Measurements from ENCODE around the gene NABP2. TPM values are rescaled to one million over a fixed set of nuclear protein-coding genes. Genes with fewer than 3 reads are reported as not detected.
A peak's percentile ranks its signal among the peaks of the same experiment; 100 is the strongest.

The NABP2 gene
- total RNA-seq, 1 donor from 2014 or later, result 75.7 TPM

GRCh38 chr12:56256326-56256960 is 32.3 kb downstream of the NABP2 start:
- peaks cover 25% of the 10 kb centered on the region for H3K4me1 Mint-ChIP-seq
- H3K9me3 Mint-ChIP-seq, result no peaks in the 10 kb centered on the region
- H3K27me3 Mint-ChIP-seq (ENCODE audit: low read depth), result no peaks in the 10 kb centered on the region
- TF ChIP-seq CTCF (conservative IDR thresholded peaks at IDR 0.05), result no peak
- H3K36me3 Mint-ChIP-seq (ENCODE audit: low read depth), result peaks cover 11% of the 10 kb centered on the region
- DNase-seq (ENCODE audit: low read depth, low spot score), result no peak
- peak overlapping the region; percentile 94 for H3K4me3 Mint-ChIP-seq
- H3K27ac Mint-ChIP-seq (ENCODE audit: unreplicated experiment), result no peak overlapping the region

GRCh38 chr12:56257071-56257470 is 32.9 kb downstream of the NABP2 start:
- Mint-ChIP-seq H3K36me3 (ENCODE audit: low read depth) (peaks cover 8% of the 10 kb centered on the region), H3K27ac (ENCODE audit: unreplicated experiment) (no peak overlapping the region), H3K9me3 (no peaks in the 10 kb centered on the region), H3K27me3 (ENCODE audit: low read depth) (no peaks in the 10 kb centered on the region), H3K4me1 (peaks cover 25% of the 10 kb centered on the region), H3K4me3 (peak overlapping the region; percentile 94)
- TF ChIP-seq CTCF (conservative IDR thresholded peaks at IDR 0.05), result no peak
- no peak for DNase-seq (ENCODE audit: low read depth, low spot score)

GRCh38 chr12:56257491-56258067 is 33.4 kb downstream of the NABP2 start:
- peak overlapping the region; percentile 94 for H3K4me3 Mint-ChIP-seq
- peak; percentile 38 for DNase-seq (ENCODE audit: low read depth, low spot score)
- H3K27me3 Mint-ChIP-seq (ENCODE audit: low read depth), result no peaks in the 10 kb centered on the region
- peak overlapping the region; percentile 88 for H3K27ac Mint-ChIP-seq (ENCODE audit: unreplicated experiment)
- no peak for TF ChIP-seq CTCF (conservative IDR thresholded peaks at IDR 0.05)
- no peaks in the 10 kb centered on the region for H3K9me3 Mint-ChIP-seq
- H3K4me1 Mint-ChIP-seq, result peaks cover 25% of the 10 kb centered on the region
- peaks cover 8% of the 10 kb centered on the region for H3K36me3 Mint-ChIP-seq (ENCODE audit: low read depth)

- peaks cover 25% of the 10 kb centered on the region for H3K4me1 Mint-ChIP-seq
- peak; percentile 74 for DNase-seq (ENCODE audit: low read depth, low spot score)
- peak; percentile 84 for TF ChIP-seq CTCF (conservative IDR thresholded peaks at IDR 0.05)
- no peaks in the 10 kb centered on the region for H3K9me3 Mint-ChIP-seq
- H3K36me3 Mint-ChIP-seq (ENCODE audit: low read depth), result peaks cover 8% of the 10 kb centered on the region
- peak within 1 kb of the TSS; percentile 94 for H3K4me3 Mint-ChIP-seq
- H3K27ac Mint-ChIP-seq (ENCODE audit: unreplicated experiment), result peak within 1 kb of the TSS; percentile 93
- H3K27me3 Mint-ChIP-seq (ENCODE audit: low read depth), result no peaks in the 10 kb centered on the region
Measured at GRCh38 chr12:56258068-56258819, 34.1 kb downstream of the NABP2 start, which contains the start of gene ANKRD52. Gene ANKRD52, minus strand, starts transcription at chr12:56258384. Its CDS starts 115 bp downstream, at chr12:56258269.

- DNase-seq (ENCODE audit: low read depth, low spot score), result no peak
- peak overlapping the region; percentile 93 for H3K27ac Mint-ChIP-seq (ENCODE audit: unreplicated experiment)
- peak overlapping the region; percentile 91 for H3K4me3 Mint-ChIP-seq
- H3K4me1 Mint-ChIP-seq, result peaks cover 25% of the 10 kb centered on the region
- no peaks in the 10 kb centered on the region for H3K27me3 Mint-ChIP-seq (ENCODE audit: low read depth)
- H3K9me3 Mint-ChIP-seq, result no peaks in the 10 kb centered on the region
- peaks cover 8% of the 10 kb centered on the region for H3K36me3 Mint-ChIP-seq (ENCODE audit: low read depth)
- TF ChIP-seq CTCF (conservative IDR thresholded peaks at IDR 0.05), result no peak
Measured at GRCh38 chr12:56258820-56259183, 34.7 kb downstream of the NABP2 start.
